ENCODE results near the gene GAS7. TPM values are rescaled to one million over a fixed set of nuclear protein-coding genes. Genes with fewer than 3 reads are reported as not detected.

The GAS7 gene
- total and polyA plus RNA-seq, 9 of the 15 experiments (the other 6 are each of a cell fraction or from before 2014, with no cell fraction given) = 0.11 to 0.33 TPM; not detected in 7

DNA sequence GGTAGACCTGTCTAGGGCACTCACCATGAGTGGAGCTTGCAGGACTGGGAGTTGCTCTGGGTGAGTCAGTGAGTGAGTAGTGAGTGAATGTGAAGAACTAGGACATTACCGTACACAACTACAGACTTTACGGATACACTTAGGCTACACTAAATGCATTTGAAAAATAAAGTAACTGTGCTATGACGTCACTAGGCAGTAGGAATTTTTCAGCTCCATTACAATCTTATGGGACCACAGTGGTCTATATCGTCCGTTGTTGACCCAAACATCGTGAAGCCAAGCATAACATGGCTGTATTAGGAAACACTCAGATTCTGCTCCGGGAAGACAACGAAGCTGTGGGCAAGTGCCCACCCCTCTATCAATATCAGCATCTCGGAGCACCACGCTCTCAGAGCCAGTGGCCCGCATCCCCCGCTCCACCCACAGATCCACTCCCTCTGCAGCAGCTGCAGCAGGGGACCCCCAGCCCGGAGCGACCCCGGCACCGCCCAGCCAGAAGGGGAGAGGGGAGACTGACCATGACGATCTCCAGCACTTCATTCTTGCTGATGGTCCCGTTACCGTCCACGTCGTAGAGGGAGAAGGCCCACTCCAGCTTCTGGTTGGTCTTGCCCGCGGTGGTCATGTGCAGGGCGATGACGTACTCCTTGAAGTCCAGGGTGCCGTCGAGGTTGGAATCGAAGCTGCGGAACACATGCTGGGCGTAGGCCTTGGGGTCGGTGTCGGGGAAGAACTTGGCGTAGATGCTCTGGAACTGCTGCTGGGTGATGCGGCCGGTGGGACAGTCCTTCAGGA, 293.9 kb downstream of the GAS7 start (continued):
- TF ChIP-seq, protein P1, sequence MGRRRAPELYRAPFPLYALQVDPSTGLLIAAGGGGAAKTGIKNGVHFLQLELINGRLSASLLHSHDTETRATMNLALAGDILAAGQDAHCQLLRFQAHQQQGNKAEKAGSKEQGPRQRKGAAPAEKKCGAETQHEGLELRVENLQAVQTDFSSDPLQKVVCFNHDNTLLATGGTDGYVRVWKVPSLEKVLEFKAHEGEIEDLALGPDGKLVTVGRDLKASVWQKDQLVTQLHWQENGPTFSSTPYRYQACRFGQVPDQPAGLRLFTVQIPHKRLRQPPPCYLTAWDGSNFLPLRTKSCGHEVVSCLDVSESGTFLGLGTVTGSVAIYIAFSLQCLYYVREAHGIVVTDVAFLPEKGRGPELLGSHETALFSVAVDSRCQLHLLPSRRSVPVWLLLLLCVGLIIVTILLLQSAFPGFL (CRISPR knock-in tag; IDR thresholded peaks at IDR 0.05) = no peak
- TF ChIP-seq SRSF1 (IDR thresholded peaks at IDR 0.05; ENCODE audit: low read depth, low read length) (no peak), CBFA2T3 (IDR thresholded peaks at IDR 0.05) (no peak), ZNF224 (CRISPR knock-in tag; IDR thresholded peaks at IDR 0.05) (no peak), ZNF232 (CRISPR knock-in tag; IDR thresholded peaks at IDR 0.05) (no peak)

- H3K27me3 ChIP-seq (ENCODE audit: control insufficient read depth in 2 of 2, insufficient read depth in 2 of 2, low read length in 2 of 2) = peaks cover 0 to 10% of the 10 kb centered on the region in 2 experiments; a peak in 2 of 5 replicates
- no peaks in the 10 kb centered on the region for H3K79me2 ChIP-seq (ENCODE audit: control insufficient read depth, insufficient read depth, low read length)
- DNase-seq (ENCODE audit: extremely low read depth in 1 of 4, low spot score in 3 of 4) (no peak), FAIRE-seq (no peak), ATAC-seq (no peak)
- WGBS (ENCODE audit: insufficient coverage, low coverage, missing lambda C conversion rate) = 0% methylated on average over 1 of the region's 2 CpGs
- no peaks in the 10 kb centered on the region for H3K36me3 ChIP-seq (ENCODE audit: control insufficient read depth, insufficient read depth, low read length)
- no peak overlapping the region for H3K27ac ChIP-seq (ENCODE audit: extremely low read depth, low read depth, low read length)
- H3K4me2 ChIP-seq (ENCODE audit: insufficient read depth, low read length) = no peak overlapping the region
- ChIA-PET POLR2A (no interaction called here), CTCF (ENCODE audit: low intra/inter-chr PET ratio) (no interaction called here)
- no peak overlapping the region for H2AFZ ChIP-seq (ENCODE audit: low read depth, low read length)
- no TSS peak for BruUV-seq (replicated peaks)
- in situ Hi-C loops (cut with MboI) = no loop called here
- no peaks in the 10 kb centered on the region for H3K4me1 ChIP-seq (replicated peaks in 1 of 2; ENCODE audit: control insufficient read depth in 2 of 2, insufficient read depth in 2 of 2, low read length in 2 of 2)
- no peak overlapping the region for H3K4me3 ChIP-seq
- H3K9me1 ChIP-seq (ENCODE audit: control insufficient read depth, insufficient read depth, low read length) = no peaks in the 10 kb centered on the region
- H4K20me1 ChIP-seq (replicated peaks; ENCODE audit: control insufficient read depth, insufficient read depth, low read length) = no peaks in the 10 kb centered on the region
- no peak overlapping the region for H3K9ac ChIP-seq (ENCODE audit: insufficient read depth in 1 of 2, low read depth in 2 of 2, low read length in 2 of 2)
- intact Hi-C loops (cut with micrococcal nuclease) = no loop called here
- H3K9me3 ChIP-seq (replicated peaks; ENCODE audit: control insufficient read depth, insufficient read depth, low read depth, low read length) = no peaks in the 10 kb centered on the region
- TF ChIP-seq PHTF2 (CRISPR knock-in tag; IDR thresholded peaks at IDR 0.05) (no peak), SMARCC2 (IDR thresholded peaks at IDR 0.05; ENCODE audit: low read depth) (no peak), TOE1 (IDR thresholded peaks at IDR 0.05; ENCODE audit: borderline replicate concordance) (no peak), TOE1 (CRISPR knock-in tag; IDR thresholded peaks at IDR 0.05; ENCODE audit: borderline replicate concordance, low read depth) (no peak), NR4A1 (CRISPR knock-in tag; IDR thresholded peaks at IDR 0.05) (no peak), NR4A1 (tag; IDR thresholded peaks at IDR 0.05) (no peak), ZNF134 (CRISPR knock-in tag; conservative IDR thresholded peaks at IDR 0.05) (no peak), CSDE1 (IDR thresholded peaks at IDR 0.05) (no peak), EWSR1 (IDR thresholded peaks at IDR 0.05; ENCODE audit: borderline replicate concordance, low read depth, partially characterized antibody) (no peak)
These were observed 296.3 kb downstream of the GAS7 start for GRCh38 chr17:9902120-9902519.
